HG02840 (cell line): ENCODE results near the gene ARHGAP27.

Experiments
- ATAC-seq: cut with Tn5 transposase; IDR thresholded peaks from one replicate; pipeline ENCODE4 v1.9.1; 2021; ENCODE audit warnings: mild to moderate bottlenecking, moderate library complexity, moderate number of reproducible peaks; ENCODE audit not compliant: unreplicated experiment, low FRiP score

ARHGAP27 gene

DNA sequence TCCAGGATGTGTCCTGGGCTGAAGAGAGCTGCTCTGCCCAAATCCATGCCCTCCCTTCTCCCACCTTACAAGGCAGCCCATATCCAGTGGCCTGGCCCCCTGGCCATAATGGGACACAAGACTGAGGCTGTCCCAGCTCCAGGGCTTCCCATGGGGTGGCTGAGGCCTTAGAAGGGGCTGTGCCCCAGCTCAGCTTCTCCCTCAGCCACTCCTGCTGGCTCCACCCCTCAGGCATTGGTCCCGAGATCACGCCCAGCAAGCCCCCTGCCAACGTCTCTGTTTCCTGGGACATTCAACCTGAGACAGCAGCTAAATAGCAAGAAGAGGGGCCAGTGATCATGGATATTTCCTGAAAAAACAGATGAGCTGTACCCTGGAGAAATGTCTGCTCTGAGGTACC lies 43.3 kb downstream of the ARHGAP27 start:
- ATAC-seq: no peak

DNA sequence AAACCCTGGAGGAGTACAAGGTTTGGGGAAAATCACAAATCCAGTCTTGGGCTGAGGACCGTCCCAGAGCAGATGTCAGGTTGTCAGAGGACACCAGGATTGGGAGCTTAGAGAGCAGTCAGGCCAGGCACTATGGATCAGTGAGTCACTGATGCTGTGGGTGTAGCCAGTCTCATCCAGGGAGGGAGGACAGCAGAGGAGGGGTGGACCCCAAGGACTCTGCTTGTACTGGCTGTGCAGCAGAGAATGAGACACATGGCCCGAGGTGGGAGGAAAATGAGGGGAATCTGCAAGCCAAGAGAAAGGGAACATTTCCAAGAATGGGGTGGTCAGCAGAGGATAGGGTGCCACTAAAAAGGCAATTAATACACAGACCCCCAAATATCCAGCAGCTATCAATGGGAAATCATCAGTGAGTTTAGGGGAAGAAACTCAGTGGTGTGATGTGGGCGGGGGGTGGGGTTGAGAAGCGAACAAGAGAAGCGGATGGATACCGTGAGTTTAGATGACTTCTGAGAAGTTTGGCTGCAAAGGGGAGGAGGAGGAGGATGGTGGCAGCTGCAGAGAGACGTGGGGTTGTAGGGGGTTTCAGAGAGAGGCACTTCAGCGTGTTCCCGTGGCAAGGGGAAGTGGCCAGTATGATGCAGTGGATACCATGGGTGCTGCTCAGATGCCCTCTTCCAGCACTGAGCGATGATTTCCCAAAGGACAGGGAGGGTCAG lies 43.9 kb downstream of the ARHGAP27 start:
- no peak for ATAC-seq

DNA sequence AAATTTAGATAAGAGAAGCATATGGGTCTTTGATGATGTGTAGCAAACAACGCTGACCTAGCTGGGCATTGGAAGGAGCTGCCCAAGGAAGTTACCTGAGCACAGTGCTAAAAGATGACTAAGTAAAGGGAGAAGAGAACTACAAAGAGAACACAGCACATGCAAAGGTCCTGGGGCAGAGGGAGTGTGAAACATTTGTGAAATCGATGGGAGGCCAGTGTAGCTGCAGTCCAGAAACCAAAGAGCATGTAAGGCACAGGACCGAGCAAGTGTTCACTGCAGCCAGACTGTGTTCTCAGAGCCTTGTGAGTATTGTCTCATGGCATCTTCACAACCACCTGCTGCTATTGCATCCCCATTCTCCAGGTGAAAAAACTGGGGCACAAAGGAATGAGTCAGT lies 44.9 kb downstream of the ARHGAP27 start:
- ATAC-seq: no peak

DNA sequence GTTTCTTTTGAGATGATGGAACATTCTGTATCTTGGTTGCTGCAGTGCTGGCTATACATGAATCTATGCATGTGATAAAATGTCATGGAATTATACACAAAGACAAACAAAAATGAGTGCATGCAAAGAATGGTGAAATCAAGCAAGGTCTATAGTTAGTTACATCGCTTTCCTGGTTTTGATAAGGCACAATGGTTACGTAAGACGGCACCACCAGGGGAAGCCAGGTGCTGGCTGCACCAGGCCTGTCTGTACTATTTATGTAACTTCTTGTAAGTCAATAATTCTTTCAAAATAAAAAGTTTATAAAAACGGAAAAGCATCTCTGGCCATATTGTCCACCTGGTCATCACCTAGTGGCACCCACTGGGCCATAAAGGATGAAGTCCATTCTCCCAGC lies 46.5 kb downstream of the ARHGAP27 start:
- no peak for ATAC-seq

DNA sequence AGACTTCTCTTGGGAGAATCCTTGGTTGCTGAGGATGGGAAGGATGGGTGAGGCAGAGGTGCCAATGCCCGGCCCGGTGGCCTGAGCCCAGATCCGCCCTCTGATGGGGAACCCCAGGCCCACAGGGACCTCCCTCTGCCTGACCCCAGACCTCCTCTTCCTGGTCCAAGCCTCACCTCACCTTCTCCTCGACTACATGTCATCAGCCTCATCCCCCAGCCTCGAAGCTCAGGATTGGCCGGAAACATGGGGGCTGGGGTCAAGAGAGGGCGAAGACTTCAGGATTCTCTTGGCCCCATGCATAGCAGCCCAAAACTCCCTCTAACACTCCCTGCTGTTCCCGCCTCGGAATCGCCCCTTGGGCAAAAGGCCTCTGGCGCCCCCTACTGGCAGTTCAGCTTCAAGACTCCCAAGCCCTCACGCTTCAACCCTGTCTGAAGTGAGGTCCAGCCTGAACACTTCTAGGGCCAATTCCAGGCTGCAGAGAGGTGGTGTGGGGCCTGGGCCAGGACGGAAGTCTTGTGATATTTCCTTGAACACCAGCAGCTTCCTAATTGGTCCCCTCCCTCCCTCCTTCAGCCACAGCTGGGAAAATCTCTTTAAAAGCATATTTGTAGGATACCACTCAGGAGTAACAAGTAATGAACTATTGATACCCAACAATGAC lies 47.2 kb downstream of the ARHGAP27 start:
- ATAC-seq: no peak

DNA sequence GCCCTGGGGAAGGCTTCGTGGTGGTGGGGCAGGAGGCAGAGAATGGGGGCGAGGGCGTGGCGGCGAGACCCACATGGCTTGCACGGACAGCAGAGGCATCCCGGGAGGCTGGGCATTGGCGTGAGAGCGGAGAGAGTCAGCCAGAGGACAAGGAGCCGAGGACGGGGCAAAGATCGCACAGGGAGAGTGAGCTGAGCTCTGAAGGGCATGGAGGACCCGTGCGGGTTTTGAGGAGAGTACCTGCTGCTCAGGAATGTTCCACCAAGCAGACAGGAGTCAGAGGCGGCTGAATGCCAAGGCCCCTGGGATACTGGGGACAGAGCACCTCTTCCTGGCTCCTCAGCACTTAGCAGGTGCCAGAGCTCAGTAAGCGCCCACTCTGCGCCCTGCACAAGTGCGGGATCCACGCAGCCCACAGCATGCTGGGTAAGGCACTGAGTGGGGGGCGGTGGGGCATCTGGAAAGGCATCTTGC lies 47.8 kb downstream of the ARHGAP27 start:
- no peak for ATAC-seq

DNA sequence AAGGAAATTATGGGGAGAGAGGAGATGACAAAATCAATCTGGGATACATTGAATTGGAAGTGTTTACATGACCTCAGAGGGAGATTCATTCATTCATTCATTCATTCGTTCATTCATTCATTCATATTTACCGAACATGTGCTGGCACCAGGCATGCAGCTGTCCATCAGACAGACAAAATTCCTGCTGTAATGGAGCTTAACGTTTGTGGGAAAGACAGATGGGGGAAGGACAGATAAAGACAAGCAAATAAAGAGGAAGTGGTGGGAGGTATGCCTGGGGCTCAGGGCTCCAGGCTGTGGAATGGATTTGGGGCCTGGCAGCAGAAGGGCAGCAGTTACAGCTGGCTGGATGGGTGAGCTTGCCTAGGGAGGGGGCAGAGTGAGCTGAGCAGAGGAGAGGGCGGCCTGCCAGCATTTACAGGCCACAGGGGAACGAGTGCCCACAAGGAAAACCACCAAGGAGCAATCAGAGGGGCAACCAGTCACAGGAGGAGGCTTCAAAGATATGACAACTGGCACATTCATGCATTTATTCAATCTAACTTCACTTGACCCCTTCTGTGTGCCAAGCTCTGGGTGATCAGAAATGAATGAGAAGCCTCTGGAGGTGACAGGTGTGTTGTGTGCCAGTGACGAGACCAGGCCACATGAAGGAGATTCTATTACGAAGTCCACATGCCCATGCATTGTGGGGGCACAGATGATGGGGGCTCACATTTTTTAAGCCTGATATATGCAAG lies 48.5 kb downstream of the ARHGAP27 start:
- no peak for ATAC-seq

DNA sequence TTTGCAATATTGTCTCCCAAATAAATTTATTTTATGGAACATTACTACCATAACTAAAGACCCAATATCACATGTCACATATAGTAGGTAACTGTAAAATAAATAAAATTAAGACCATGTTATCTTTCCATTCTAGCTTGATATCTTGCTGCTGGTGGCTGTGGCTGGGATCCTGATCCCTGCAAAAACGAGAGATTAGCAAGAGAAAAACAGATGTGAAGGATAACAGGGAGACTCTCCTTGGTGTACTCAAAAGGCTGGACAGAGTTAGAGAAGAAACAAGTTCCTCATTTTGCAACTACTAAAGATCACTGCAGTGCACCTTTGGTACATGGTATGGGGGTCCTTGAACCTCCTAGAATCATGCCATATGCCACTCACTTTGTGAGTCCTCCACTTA lies 49.7 kb downstream of the ARHGAP27 start:
- no peak for ATAC-seq

DNA sequence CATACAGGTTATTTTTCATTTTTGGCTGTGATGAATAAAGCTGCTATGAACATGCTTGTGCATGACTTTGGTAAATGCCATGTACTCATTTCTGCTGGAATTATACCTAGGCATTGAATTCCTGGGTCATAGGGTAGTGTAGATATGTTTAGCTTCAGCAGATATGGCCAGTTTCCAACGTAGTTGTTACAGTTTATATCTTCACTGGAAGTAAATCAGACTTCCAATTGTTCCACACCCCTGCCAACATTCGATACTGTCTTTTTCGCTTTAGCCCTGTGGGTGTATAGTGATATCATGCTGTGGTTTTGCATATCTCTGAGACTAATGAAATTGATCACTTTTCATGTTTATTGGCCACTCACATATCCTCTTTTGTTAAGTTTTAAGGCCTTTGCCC lies 50.4 kb downstream of the ARHGAP27 start:
- no peak for ATAC-seq

DNA sequence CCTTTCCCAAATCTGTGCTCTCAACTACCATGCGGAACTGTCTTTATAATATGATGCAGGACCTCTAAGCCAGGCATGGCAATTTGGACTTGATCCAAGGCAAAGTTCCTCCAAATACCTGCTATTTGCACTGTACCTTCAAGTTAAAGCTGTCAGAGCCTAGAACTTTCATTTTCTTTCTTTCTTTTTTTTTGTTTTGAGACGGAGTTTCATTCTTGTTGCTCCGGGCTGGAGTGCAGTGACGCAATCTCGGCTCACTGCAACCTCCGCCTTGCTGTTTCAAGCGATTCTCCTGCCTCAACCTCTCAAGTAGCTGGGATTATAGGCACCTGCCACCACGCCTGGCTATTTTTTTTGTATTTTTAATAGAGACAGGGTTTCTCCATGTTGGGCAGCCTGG lies 51.7 kb downstream of the ARHGAP27 start:
- ATAC-seq: no peak

DNA sequence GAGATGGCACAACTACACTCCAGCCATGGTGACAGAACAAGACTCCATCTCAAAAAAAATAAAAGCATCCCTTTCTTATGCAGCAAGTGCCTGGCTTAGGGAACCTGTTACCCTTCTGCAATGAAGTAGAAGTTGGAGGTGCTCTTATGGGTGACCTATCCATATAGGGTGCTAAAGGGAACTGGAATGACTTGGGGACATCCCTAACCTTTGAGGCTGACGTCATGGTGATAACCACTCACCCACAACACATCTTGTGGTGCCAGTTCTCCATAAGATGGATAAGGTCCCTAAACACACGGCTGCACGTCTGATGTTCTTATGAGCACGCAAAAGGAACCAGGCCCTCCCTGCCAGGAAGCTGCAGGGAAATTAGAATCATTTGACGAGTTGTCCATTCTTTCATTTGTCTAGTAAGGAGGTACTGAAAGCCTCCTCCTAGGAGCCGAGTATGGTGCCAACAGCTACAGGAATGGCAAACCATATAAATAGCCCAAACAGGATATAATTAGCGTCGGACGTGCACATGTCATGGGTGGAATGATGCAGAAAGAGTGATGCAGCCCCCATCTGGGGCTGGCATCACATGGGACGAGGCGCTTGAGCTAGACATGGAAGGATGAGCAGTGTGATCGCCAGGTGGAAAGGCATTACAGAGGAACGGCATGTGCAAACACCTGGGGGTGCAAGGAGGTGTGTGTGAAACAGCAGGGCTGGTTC lies 52.5 kb downstream of the ARHGAP27 start:
- no peak for ATAC-seq

DNA sequence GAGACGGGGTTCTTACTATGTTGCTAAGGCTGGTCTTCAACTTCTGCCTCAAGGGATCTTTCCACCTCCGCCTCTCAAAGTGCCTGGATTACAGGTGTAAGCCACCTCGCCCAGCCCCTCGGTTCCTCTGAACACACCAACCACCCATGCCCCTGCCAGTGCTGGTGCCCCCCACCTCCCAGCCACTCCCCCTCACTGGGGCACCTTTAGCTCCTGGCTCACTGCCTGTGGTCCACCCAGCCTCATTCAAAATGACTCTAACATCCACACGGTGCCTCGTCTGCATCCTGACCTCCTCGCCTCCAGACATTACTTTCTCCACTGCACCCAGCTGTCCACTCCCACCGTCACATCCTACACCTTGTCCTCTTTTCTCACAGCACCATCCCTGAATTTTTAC lies 55.3 kb downstream of the ARHGAP27 start:
- ATAC-seq: no peak

DNA sequence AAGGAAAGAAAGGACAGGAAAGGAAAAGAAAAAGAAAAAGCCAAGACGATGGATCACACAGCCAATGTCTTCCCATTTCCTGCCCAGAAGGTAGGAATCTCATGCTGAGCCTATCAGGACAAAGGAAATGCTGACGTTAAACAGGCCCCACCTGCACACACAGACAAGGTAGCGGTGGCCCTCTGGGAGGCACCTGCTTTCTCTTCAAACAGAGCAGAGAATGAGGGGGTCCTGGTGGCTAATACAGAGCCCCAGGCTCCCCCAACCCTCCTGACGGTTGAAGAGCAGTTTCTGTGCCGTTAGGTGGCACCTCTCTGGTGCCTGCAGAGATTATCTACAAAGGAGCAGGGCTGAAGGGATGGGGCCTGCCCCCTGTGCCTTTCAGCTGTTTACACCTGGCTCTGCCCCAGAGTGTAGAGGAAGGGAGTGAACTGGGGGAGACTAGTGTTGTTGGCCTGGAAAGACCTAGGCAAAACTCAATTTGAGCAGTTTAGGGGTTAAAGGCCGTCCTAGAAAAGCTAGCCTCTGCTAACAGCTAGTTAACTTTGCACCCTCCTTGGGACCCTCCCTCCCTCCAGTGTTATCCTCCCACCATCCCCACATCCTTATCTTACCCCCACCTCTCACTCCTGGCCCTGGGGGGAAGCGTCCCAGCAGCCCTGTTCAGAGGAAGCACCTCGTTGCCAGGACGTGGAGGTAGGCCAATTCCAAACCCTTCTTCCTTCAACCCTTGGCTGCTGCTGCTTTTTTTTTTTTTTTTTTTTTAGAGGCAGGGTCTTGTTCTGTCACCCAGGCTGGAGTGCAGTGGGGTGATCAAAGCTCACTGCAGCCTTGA lies 56.3 kb downstream of the ARHGAP27 start:
- ATAC-seq: no peak

DNA sequence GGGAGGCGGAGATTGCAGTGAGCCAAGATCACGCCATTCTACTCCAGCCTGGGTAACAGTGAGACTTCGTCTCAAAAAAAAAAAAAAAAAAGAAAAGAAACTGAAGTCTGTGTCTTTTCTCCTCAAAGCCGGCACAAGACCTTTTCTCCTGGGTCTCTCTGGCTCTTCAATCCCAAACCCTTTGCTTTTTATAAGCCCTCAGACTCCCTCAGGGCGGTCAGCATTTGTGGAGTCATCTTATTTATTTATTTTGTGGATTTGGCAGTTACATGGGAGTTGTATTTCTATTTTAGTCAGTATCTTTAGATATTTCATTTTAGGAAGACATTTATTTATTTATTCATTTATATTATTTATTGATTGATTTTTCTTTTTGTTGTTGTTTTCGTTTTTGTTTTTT lies 58.2 kb downstream of the ARHGAP27 start:
- no peak for ATAC-seq

DNA sequence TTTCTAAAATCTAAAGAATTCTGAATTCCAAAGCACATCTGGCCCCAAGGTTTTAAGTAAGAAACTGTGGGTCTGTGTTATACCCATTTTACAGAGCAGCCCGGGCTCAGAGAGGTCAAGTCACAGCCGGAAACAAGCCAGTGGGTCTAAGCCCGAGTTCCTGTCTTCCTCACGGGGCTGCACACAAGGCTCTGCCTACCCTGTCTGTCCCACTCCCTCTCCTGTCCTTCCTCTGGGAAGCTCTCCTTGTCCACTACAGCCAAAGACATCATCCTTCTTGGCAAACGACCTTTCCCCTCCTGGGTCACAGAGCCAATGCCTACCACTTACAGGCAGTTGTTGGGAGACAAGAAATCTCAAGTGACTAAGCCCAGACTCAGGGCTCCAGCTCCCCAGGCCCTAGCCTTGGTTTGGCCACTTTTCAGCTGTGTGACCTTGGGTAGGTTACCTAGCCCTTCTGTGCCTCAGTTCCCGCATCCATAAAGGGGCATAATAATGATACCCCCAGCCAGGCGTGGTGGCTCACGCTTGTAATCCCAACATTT lies 60.3 kb downstream of the ARHGAP27 start:
- ATAC-seq: no peak

DNA sequence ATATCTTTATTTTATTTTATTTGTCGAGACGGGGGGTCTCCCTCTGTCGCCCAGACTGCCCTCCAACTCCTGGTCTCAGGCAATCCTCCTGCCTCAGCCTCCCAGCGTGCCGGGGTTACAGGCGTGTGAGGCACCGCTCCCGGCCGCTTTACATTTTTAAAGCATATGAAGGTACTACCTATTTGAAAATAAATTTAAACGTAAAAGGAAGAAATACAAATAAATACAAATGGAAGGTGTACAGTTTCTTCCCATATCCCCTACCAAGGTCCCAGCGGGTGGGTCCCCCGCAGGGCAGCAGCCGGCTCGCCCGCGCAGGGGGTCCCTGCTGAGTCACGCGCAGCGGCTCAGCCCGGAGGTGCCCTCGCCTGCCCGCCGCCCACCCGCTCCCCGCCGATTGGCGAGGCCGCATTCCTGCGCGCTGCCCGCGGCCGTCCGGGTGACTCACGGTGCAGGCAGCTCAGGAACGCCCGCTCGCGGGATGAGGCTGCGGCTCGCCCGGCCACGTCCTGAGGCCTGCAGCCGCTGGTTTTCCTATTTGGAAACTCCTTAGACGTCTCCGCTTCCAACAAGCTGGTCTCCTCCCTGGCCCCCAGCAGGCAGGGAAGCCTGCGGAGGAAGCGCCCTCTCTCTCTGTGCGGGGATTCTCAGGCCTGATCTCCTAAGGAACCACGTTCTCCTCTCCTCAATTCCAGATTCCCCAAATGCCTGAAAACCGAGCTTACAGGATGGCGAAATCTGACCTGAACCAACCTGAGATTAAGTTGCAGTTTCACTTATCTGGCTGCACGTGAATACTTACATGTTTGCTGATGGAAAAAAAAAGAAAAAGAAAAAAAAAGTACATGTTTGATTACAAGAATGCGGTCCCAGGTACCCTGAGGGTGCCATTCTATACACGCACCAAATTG lies 61.0 kb downstream of the ARHGAP27 start:
- ATAC-seq: no peak

DNA sequence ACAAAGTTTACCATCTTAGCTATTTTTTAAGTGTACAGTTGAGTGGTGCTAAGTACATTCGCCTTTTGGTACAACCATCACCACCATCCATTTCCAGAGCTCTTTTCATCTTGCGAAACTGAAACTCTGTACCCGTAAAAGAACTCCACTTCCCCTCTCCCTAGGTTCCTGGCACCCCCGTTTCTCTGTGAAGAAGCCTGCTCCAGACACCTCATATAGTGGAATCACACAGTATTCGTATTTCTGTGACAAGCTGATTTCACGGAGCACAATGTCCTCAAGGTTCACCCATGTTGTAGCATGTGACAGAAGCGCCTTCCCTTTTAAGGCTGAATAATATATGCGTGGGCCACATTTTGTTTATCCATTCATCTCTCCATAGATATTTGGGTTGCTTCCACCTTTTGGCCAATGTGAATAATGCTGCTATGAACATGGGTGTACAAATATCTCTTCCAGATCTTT lies 61.7 kb downstream of the ARHGAP27 start:
- ATAC-seq: no peak

DNA sequence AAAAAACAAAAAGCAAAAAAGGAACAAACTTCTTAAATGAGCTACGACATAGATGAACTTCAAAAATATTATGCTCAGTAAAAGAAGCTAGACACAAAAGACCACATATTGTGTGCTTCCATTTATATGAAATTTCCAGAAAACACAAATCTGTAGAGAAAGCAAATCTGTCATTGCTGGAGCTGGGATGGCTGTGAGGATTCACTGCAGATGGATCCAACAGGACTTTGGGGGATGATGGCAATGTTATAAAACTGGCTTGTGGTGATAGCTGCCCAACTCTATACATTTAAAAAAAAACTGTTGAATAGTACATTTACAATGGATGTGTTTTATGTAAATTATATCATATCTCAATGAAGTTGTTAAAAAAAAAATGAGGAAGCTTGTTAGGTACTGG lies 63.2 kb downstream of the ARHGAP27 start:
- no peak for ATAC-seq

DNA sequence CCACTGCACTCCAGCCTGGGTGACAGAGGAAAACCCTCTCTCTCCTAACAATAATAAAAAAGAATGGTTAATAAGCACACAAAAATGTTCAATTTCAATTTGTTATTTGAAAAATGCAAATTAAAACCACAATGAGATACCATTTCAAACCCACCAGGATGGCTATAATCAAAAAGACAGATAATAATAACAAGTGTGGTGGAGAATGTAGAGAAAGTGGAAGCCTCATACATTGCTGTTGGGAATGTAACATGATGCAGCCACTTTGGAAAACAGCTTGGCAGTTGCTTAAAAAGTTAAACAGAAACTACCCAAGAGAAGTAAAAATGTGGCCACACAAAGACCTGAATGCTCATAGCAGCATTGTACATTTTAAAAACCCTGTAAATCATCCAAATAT lies 64.0 kb downstream of the ARHGAP27 start:
- no peak for ATAC-seq
